Measurements from ENCODE around the gene OAS3. TPM values are rescaled to one million over a fixed set of nuclear protein-coding genes. Genes with fewer than 3 reads are reported as not detected.

The OAS3 gene
- total RNA-seq, 1 experiment from 2014 or later, result 29.5 TPM

- no peaks in the 10 kb centered on the region for H4K20me1 ChIP-seq (ENCODE audit: insufficient read depth)
- no peaks in the 10 kb centered on the region for H3K9me2 ChIP-seq (ENCODE audit: insufficient read depth)
- ChIA-PET CTCF (interaction anchor here (0.7 to 3.4 kb wide), 2 partner anchors 9 to 34 kb away, joined by 3 to 13 read pairs; no protein-coding TSS in a partner anchor), RAD21 (ENCODE audit: low non-redundant PET in 1 of 2, low total read pairs in 2 of 2, uncharacterized antibody in 2 of 2, unreplicated experiment in 2 of 2) (no interaction called here), POLR2A (no interaction called here)
- BruUV-seq (replicated peaks), result no TSS peak
- H3K9ac ChIP-seq (ENCODE audit: low read length), result no peak overlapping the region
- no peaks in the 10 kb centered on the region for H3K36me3 ChIP-seq (ENCODE audit: control insufficient read depth in 1 of 2, insufficient read depth in 2 of 2, low read length in 2 of 2)
- peak; percentile 4 for DNase-seq (ENCODE audit: low read depth, low spot score)
- H3K4me1 ChIP-seq (ENCODE audit: control insufficient read depth in 1 of 2, insufficient read depth in 2 of 2, low read length in 2 of 2), result peaks cover 9 to 18% of the 10 kb centered on the region in 2 experiments
- no peaks in the 10 kb centered on the region for H3K27me3 ChIP-seq (ENCODE audit: insufficient read depth, low read length)
- intact Hi-C loops (cut with micrococcal nuclease), result no loop called here
- no peak overlapping the region for H3K27ac ChIP-seq (ENCODE audit: low read depth, low read length)
- H3K9me3 ChIP-seq (ENCODE audit: control insufficient read depth in 1 of 2, insufficient read depth in 1 of 2, low read depth in 1 of 2, low read length in 2 of 2), result no peaks in the 10 kb centered on the region
- no peak overlapping the region for H3K4me3 ChIP-seq (replicated peaks in 1 of 2; ENCODE audit: low read depth in 1 of 2, low read length in 2 of 2)
- H3K4me2 ChIP-seq (ENCODE audit: low read length), result no peak overlapping the region
- H3K79me2 ChIP-seq (ENCODE audit: insufficient read depth, low read length), result no peaks in the 10 kb centered on the region
- H2AFZ ChIP-seq (ENCODE audit: low read depth, low read length, poor library complexity, severe bottlenecking), result no peak overlapping the region
- TF ChIP-seq ATF3 (IDR thresholded peaks at IDR 0.05) (no peak), TCF7L2 (IDR thresholded peaks at IDR 0.05; ENCODE audit: borderline replicate concordance, extremely low read depth, insufficient read depth, insufficient read length) (no peak), POLR2AphosphoS5 (IDR thresholded peaks at IDR 0.05; ENCODE audit: low read depth, low read length) (no peak), CTCF (IDR thresholded peaks at IDR 0.05 in 2 of 3, conservative IDR thresholded peaks at IDR 0.05 in 1 of 3; ENCODE audit: borderline replicate concordance in 1 of 3, insufficient read depth in 1 of 3, low read depth in 2 of 3, low read length in 2 of 3) (peak in 1 of 3 experiments; percentile 20; a peak in 1 of 6 replicates), JUND (IDR thresholded peaks at IDR 0.05) (no peak)
- peak; percentile 35; the same call in 1 of the 2 replicates for ATAC-seq
Observed at GRCh38 chr12:113002155-113002554, 63.9 kb downstream of the OAS3 start.

DNA sequence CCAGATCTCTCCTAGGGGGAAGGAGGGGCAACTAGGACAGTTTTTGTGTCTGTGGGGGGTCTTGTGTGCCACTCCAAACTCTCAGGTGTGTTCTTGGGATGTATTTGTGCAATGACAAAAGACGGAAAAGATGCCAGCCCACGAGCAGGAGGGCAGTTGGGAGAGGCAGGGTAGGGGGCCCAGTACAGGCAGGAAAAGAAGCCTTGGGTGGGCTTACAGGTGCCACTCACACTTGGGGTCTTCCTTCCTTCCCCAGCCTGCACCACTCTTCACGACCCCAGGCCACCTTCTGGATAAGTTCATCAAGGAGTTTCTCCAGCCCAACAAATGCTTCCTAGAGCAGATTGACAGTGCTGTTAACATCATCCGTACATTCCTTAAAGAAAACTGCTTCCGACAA lies 64.4 kb downstream of the OAS3 start:
- Histone ChIP-seq H3K79me2 (ENCODE audit: insufficient read depth, low read length) (no peaks in the 10 kb centered on the region), H3K4me1 (ENCODE audit: control insufficient read depth in 1 of 2, insufficient read depth in 2 of 2, low read length in 2 of 2) (peaks cover 14 to 23% of the 10 kb centered on the region in 2 experiments), H3K27me3 (ENCODE audit: insufficient read depth, low read length) (no peaks in the 10 kb centered on the region), H3K4me2 (ENCODE audit: low read length) (no peak overlapping the region), H3K9ac (ENCODE audit: low read length) (no peak overlapping the region), H3K9me3 (ENCODE audit: control insufficient read depth in 1 of 2, insufficient read depth in 1 of 2, low read depth in 1 of 2, low read length in 2 of 2) (no peaks in the 10 kb centered on the region), H3K27ac (ENCODE audit: low read depth, low read length) (no peak overlapping the region), H4K20me1 (ENCODE audit: insufficient read depth) (no peaks in the 10 kb centered on the region), H3K9me2 (ENCODE audit: insufficient read depth) (no peaks in the 10 kb centered on the region), H3K4me3 (replicated peaks in 1 of 2; ENCODE audit: low read depth in 1 of 2, low read length in 2 of 2) (no peak overlapping the region), H3K36me3 (ENCODE audit: control insufficient read depth in 1 of 2, insufficient read depth in 2 of 2, low read length in 2 of 2) (no peaks in the 10 kb centered on the region), H2AFZ (ENCODE audit: low read depth, low read length, poor library complexity, severe bottlenecking) (no peak overlapping the region)
- POLR2A ChIA-PET, result no interaction called here
- TF ChIP-seq CBX3 (IDR thresholded peaks at IDR 0.05; ENCODE audit: low read depth), result no peak
- TF ChIP-seq CTCF (IDR thresholded peaks at IDR 0.05 in 2 of 3, conservative IDR thresholded peaks at IDR 0.05 in 1 of 3; ENCODE audit: borderline replicate concordance in 1 of 3, insufficient read depth in 1 of 3, low read depth in 2 of 3, low read length in 2 of 3), result no peak
- TF ChIP-seq EZH2 (IDR thresholded peaks at IDR 0.05), result no peak
- no peak for TF ChIP-seq YY1 (IDR thresholded peaks at IDR 0.05; ENCODE audit: extremely low read depth, insufficient replicate concordance, low read depth, low read length)
- TF ChIP-seq MAX (IDR thresholded peaks at IDR 0.05), result no peak
- TF ChIP-seq, protein P1, sequence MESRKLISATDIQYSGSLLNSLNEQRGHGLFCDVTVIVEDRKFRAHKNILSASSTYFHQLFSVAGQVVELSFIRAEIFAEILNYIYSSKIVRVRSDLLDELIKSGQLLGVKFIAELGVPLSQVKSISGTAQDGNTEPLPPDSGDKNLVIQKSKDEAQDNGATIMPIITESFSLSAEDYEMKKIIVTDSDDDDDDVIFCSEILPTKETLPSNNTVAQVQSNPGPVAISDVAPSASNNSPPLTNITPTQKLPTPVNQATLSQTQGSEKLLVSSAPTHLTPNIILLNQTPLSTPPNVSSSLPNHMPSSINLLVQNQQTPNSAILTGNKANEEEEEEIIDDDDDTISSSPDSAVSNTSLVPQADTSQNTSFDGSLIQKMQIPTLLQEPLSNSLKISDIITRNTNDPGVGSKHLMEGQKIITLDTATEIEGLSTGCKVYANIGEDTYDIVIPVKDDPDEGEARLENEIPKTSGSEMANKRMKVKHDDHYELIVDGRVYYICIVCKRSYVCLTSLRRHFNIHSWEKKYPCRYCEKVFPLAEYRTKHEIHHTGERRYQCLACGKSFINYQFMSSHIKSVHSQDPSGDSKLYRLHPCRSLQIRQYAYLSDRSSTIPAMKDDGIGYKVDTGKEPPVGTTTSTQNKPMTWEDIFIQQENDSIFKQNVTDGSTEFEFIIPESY (IDR thresholded peaks at IDR 0.05; ENCODE audit: extremely low read depth, insufficient replicate concordance, low read length), result no peak
- no peak for TF ChIP-seq POLR2AphosphoS5 (IDR thresholded peaks at IDR 0.05; ENCODE audit: low read depth, low read length)
- TF ChIP-seq SIN3A (IDR thresholded peaks at IDR 0.05; ENCODE audit: low read depth), result no peak
- no peak for TF ChIP-seq JUND (IDR thresholded peaks at IDR 0.05)
- no peak for TF ChIP-seq CEBPB (IDR thresholded peaks at IDR 0.05; ENCODE audit: low read depth)
- no TSS peak for BruUV-seq (replicated peaks)
- DNase-seq (ENCODE audit: low read depth, low spot score) (no peak), ATAC-seq (no peak)
- RAD21 ChIA-PET (ENCODE audit: low non-redundant PET in 1 of 2, low total read pairs in 2 of 2, uncharacterized antibody in 2 of 2, unreplicated experiment in 2 of 2), result no interaction called here
- intact Hi-C loops (cut with micrococcal nuclease), result no loop called here
- CTCF ChIA-PET, result interaction anchor here (3.4 kb wide), 1 partner anchor 10 kb away, joined by 13 read pairs; no protein-coding TSS in a partner anchor
